Stimulated activated naive B cell treated with anti-CD40 and anti-IgM and Interleukin-4, amounts not matched to agents 10 μg/mL and 1 μg/mL and 100 μg/mL, for 72 hours (primary cell): ENCODE data around the gene TMEM45B.
"Not testable (repeated sequence)": the region's sequence is repeated elsewhere in the genome, so short reads cannot be mapped to it uniquely, and the experiment has no call there.

Source experiments
- ATAC-seq, 2 donors: fragments of 150-1000 bp; cut with Tn5 transposase; replicated peaks; 2 replicates each; pipeline ENCODE4 v1.10.0; 2021; ENCODE audit warnings: moderate library complexity in 1 of 2
- DNase-seq: peaks from one replicate; pipeline ENCODE4 v3.0.0; 2021
- H3K27ac Mint-ChIP-seq: one replicate; pipeline ENCODE4 v1.8.0; 2022; ENCODE audit warnings: mild to moderate bottlenecking, mixed read lengths
- H3K27me3 Mint-ChIP-seq, 2 donors: one replicate each; pipeline ENCODE4 v1.8.0; 2022; ENCODE audit warnings: mixed read lengths in 2 of 2
- H3K36me3 Mint-ChIP-seq, 2 donors: one replicate each; pipeline ENCODE4 v1.8.0; 2022; ENCODE audit warnings: mixed read lengths in 2 of 2, mild to moderate bottlenecking in 1 of 2
- H3K4me1 Mint-ChIP-seq, 2 donors: one replicate each; pipeline ENCODE4 v1.8.0; 2022; ENCODE audit warnings: mixed read lengths in 2 of 2, mild to moderate bottlenecking in 1 of 2
- H3K4me3 Mint-ChIP-seq, 2 donors: one replicate each; pipeline ENCODE4 v1.8.0; 2022; ENCODE audit warnings: mild to moderate bottlenecking in 2 of 2, mixed read lengths in 2 of 2, moderate library complexity in 1 of 2
- H3K9me3 Mint-ChIP-seq, 2 donors: one replicate each; pipeline ENCODE4 v1.8.0; 2022; ENCODE audit warnings: mixed read lengths in 2 of 2, mild to moderate bottlenecking in 1 of 2

Gene TMEM45B

DNA sequence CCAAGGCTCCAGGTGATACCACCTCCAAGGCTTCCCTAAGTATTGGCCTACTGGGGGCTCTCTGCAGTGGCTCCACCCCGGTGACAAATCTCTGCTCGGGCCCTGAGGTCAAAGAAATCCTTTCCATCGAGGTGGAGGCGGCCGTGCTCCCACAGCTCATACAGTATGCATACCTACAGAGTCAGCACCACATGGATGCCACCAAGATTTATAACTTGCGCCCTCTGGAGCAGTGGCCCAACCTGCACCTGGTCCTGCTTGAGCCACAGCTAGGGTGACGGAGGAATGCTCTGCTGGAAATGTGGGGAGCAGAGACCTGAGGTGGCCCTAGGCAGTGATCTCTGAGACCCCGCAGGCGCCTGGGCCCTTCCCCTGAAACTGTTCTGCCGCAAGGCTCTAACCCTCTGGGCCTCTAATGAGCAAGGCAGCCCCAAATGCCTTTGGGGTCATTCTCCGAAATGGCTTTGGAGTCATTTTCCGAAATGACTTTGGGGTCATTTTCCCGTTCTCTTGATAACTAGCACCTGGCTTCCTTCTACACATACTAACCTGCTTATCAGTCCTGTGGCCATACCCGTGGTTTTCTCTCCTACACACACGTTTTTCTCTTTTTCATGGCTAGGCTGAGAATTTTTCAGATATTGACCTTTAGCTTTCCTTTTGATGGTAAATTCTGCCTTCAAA lies 33.9 kb downstream of the TMEM45B start:
- H3K9me3 Mint-ChIP-seq, result no peaks in the 10 kb centered on the region
- no peaks in the 10 kb centered on the region for H3K27me3 Mint-ChIP-seq
- peaks cover 0 to 5% of the 10 kb centered on the region in 2 donors for H3K4me1 Mint-ChIP-seq
- H3K4me3 Mint-ChIP-seq, result no peak overlapping the region
- DNase-seq (no peak), ATAC-seq (no peak)
- H3K27ac Mint-ChIP-seq, result no peak overlapping the region
- H3K36me3 Mint-ChIP-seq, result no peaks in the 10 kb centered on the region

DNA sequence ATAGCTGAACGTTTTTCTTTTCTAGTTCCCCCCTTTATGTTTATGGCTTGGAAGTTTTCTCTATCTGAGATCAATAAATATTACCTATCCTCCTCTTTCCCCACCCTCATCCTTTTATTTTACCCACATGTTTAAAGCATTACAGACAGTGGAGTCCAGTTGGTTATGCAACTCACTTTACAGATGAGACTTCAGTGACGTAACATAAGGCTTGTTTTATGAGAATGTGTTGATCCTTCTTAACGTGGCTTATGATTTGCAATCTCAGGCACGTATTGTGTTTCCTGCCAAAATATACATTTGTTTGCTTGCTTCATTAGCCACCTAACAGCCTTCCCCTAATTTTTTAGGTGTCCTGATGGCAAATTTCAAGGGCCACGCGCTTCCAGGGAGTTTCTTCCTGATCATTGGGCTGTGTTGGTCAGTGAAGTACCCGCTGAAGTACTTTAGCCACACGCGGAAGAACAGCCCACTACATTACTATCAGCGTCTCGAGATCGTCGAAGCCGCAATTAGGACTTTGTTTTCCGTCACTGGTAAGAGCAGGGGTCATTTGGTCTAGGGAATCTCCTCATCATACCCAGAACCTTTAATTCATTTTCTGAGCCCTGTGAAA lies 36.6 kb downstream of the TMEM45B start:
- Mint-ChIP-seq H3K27me3 (no peaks in the 10 kb centered on the region), H3K36me3 (peaks cover 0 to 6% of the 10 kb centered on the region in 2 donors), H3K4me3 (no peak overlapping the region), H3K27ac (no peak overlapping the region), H3K4me1 (no peaks in the 10 kb centered on the region), H3K9me3 (no peaks in the 10 kb centered on the region)
- ATAC-seq (no peak), DNase-seq (no peak)

DNA sequence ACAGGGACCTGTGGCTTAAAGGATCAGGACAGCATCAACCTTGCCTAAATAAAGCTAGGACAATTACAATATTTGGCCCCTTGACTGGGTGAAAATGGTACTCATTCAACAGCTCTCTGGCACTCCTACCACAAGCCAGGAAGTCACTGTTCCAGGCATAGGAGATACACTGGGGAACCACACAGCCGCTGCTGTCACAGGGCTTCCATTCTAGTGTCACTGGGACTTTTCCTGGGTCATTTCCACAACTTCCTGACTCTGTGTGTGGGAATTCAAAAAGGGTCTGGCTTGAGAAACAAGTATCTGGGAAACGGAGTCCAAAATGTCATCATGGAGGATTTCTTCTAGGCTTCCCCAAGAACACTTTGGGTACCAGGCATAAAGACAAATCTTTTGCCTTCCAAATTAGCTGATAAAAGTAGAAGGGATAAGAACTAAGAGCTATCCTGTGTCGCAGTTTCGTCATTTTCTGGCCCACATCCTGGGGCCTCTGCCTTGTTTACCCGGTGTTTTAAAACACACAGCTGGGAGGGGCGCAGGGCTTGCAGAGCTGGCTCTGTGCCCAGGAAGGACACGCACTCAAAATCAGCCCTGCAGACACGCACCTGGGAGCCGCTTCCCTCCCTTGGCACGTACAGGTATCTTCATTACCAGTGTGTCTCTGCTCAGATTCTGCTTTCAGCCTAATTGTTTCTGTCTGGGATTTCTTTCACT lies 38.0 kb downstream of the TMEM45B start:
- no peak overlapping the region for H3K4me3 Mint-ChIP-seq
- DNase-seq, result no peak

DNA sequence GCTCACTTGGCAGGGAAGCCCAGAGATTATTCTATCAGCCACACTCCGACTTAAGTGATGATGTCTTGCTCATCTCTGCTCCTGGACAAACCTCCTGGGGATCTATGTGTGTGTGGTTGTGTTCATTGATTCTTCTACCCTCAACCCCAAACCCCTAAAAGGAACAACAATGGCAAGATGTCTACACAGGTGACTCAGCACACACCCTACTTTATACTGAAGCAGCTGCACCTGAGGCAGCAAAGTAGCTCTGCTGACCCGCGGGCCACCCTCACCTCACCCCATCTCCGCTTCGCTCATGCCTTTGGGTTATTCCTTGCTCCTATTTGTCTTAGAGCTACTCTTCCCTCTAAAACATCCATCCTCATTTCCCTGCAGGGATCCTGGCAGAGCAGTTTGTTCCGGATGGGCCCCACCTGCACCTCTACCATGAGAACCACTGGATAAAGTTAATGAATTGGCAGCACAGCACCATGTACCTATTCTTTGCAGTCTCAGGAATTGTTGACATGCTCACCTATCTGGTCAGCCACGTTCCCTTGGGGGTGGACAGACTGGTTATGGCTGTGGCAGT lies 38.7 kb downstream of the TMEM45B start:
- H3K4me1 Mint-ChIP-seq, result no peaks in the 10 kb centered on the region
- H3K36me3 Mint-ChIP-seq, result peaks cover 0 to 10% of the 10 kb centered on the region in 2 donors
- no peak overlapping the region for H3K4me3 Mint-ChIP-seq
- no peak for ATAC-seq
- H3K27ac Mint-ChIP-seq, result no peak overlapping the region
- no peak for DNase-seq
- H3K27me3 Mint-ChIP-seq, result no peaks in the 10 kb centered on the region
- no peaks in the 10 kb centered on the region for H3K9me3 Mint-ChIP-seq

More for the DNA sequence above, 38.0 kb downstream of the TMEM45B start:
- no peak for ATAC-seq
- Mint-ChIP-seq H3K4me1 (no peaks in the 10 kb centered on the region), H3K27ac (no peak overlapping the region), H3K9me3 (no peaks in the 10 kb centered on the region), H3K36me3 (peaks cover 0 to 8% of the 10 kb centered on the region in 2 donors), H3K27me3 (no peaks in the 10 kb centered on the region)

DNA sequence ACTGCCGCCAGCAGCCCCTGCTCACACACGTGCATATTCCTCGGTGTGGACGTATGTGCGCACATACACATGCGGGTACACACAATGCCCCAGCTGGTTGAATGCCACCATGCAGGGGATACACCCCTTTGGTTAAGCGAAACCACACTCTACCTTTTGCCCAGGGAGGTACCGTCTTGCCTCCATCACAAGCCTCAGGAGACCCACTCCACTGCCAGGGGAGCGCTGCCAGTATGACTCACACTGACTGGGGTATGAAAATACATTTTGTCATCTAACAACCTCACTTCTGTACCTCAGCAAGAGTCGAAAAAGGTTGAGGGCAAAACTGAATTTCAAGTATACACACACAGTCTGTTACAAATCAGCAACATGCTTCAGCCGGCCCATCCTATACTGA lies 39.4 kb downstream of the TMEM45B start:
- Mint-ChIP-seq H3K27me3 (no peaks in the 10 kb centered on the region), H3K9me3 (no peaks in the 10 kb centered on the region), H3K27ac (no peak overlapping the region), H3K4me1 (no peaks in the 10 kb centered on the region), H3K36me3 (peaks cover 5 to 17% of the 10 kb centered on the region in 2 donors), H3K4me3 (no peak overlapping the region)
- ATAC-seq (no peak), DNase-seq (no peak)

DNA sequence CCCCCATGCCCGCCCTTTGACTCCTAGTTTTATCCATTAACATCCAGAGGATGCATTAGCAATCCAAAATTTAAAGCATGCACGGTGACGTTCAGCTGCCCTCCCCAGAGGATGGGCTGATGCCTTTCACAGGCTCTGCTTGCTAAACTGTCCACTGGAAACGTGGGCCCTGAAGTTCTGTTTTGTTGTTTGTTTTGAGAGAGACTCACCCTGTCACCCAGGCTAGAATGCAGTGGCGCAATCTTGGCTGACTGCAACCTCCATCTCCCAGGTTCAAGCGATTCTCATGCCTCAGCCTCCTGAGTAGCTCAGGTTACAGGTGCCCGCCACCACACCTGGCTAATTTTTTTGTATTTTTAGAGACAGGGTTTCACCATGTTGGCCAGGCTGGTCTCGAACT lies 40.4 kb downstream of the TMEM45B start:
- DNase-seq (no peak), ATAC-seq (no peak)
- H3K27me3 Mint-ChIP-seq, result no peaks in the 10 kb centered on the region
- H3K4me1 Mint-ChIP-seq, result no peaks in the 10 kb centered on the region
- H3K36me3 Mint-ChIP-seq, result peaks cover 8 to 22% of the 10 kb centered on the region in 2 donors
- no peak overlapping the region for H3K27ac Mint-ChIP-seq
- no peak overlapping the region for H3K4me3 Mint-ChIP-seq
- no peaks in the 10 kb centered on the region for H3K9me3 Mint-ChIP-seq

DNA sequence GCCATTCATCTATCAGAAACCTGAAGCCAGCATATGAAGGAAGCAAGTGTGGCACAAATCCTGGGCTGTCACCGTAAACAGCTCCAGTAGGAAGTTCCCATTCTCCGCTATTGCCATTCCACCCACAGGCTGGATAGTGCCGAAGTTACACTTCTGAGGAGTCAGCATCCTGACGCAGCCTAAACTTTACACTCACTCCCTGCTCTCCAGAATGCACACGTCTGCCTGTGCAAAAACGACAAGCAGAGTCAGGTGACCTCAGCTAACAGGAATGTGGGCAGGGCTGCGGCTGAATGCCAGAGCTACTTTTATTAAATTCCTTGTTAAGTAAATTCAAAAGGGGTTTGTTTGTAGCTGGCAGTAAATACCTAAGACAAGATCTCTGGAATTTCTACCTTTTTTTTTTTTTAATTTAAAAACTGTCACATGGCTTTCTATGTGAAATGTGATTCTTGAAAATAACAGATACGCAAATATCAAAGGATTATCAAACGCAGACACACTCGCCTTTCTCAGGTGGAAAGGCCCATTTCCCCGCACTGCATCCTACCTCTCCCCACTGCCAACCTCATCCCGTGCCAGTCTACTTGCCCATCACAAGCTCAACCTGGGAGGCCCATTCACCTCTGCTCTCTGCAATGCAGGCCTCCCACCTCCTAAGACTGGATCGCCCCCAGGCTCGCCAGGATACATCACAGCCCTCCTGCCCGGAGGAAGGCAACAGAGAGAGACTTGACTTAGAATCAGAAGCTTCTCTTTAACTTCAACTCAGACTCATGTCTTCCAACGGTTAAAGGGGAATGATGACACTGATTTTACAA lies 46.3 kb downstream of the TMEM45B start:
- Mint-ChIP-seq H3K27me3 (no peaks in the 10 kb centered on the region), H3K27ac (no peak overlapping the region), H3K4me3 (no peak overlapping the region), H3K4me1 (peaks cover 6 to 13% of the 10 kb centered on the region in 2 donors), H3K9me3 (no peaks in the 10 kb centered on the region), H3K36me3 (peaks cover 36 to 66% of the 10 kb centered on the region in 2 donors)
- no peak for DNase-seq
- ATAC-seq, result no peak

GRCh38 chr11:129864811-129865210 lies 49.2 kb downstream of the TMEM45B start:
- no peaks in the 10 kb centered on the region for H3K27me3 Mint-ChIP-seq
- peaks cover 42 to 66% of the 10 kb centered on the region in 2 donors for H3K36me3 Mint-ChIP-seq
- H3K4me1 Mint-ChIP-seq, result peaks cover 6 to 20% of the 10 kb centered on the region in 2 donors
- no peak overlapping the region for H3K27ac Mint-ChIP-seq
- no peaks in the 10 kb centered on the region for H3K9me3 Mint-ChIP-seq
- DNase-seq (no peak), ATAC-seq (no peak)
- no peak overlapping the region for H3K4me3 Mint-ChIP-seq

GRCh38 chr11:129865701-129866100 lies 50.1 kb downstream of the TMEM45B start:
- no peaks in the 10 kb centered on the region for H3K27me3 Mint-ChIP-seq
- H3K27ac Mint-ChIP-seq, result peak overlapping the region; percentile 49
- ATAC-seq (peak; percentile 74 to 81), DNase-seq (no peak)
- H3K4me3 Mint-ChIP-seq, result peak overlapping the region in 1 of 2 donors; percentile 34
- H3K4me1 Mint-ChIP-seq, result peaks cover 6 to 20% of the 10 kb centered on the region in 2 donors
- peaks cover 42 to 64% of the 10 kb centered on the region in 2 donors for H3K36me3 Mint-ChIP-seq
- H3K9me3 Mint-ChIP-seq, result no peaks in the 10 kb centered on the region

- ATAC-seq, result no peak
- Mint-ChIP-seq H3K36me3 (peaks cover 44 to 69% of the 10 kb centered on the region in 2 donors), H3K4me1 (peaks cover 6 to 20% of the 10 kb centered on the region in 2 donors), H3K9me3 (no peaks in the 10 kb centered on the region), H3K27me3 (no peaks in the 10 kb centered on the region), H3K4me3 (no peak overlapping the region), H3K27ac (no peak overlapping the region)
- no peak for DNase-seq
Measured at GRCh38 chr11:129866311-129866710, 50.7 kb downstream of the TMEM45B start.

- not testable (repeated sequence) for DNase-seq, ATAC-seq, H3K9me3 Mint-ChIP-seq, H3K27me3 Mint-ChIP-seq, H3K4me3 Mint-ChIP-seq, H3K27ac Mint-ChIP-seq
- peaks cover 48 to 61% of the 10 kb centered on the region in 2 donors for H3K36me3 Mint-ChIP-seq
- peaks cover 6 to 20% of the 10 kb centered on the region in 2 donors for H3K4me1 Mint-ChIP-seq
Measured at GRCh38 chr11:129868626-129869025, 53.0 kb downstream of the TMEM45B start.

- peaks cover 0 to 7% of the 10 kb centered on the region in 2 donors for H3K4me1 Mint-ChIP-seq
- peaks cover 51% of the 10 kb centered on the region in 2 donors for H3K36me3 Mint-ChIP-seq
- H3K27ac Mint-ChIP-seq, result no peak overlapping the region
Measured at GRCh38 chr11:129871914-129872313, 56.3 kb downstream of the TMEM45B start.

DNA sequence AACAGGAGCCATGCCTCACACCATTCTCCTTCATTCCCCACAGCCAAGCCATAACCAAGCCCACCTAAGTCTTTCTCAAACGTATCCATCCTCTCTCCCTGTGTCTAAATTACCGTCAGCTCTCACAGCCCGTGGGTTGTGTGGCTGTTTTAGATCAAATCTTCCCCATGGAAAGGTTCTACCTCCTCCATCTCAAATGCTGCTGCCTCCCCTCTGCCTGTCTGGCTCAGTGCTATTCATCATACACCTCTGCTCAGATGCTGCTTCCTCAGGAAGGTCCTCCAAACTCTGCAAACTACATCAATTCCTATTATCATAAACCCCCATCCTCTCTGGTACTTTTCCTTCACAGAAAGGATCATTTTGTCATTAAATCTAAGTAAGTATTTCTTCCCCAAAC lies 64.7 kb downstream of the TMEM45B start:
- DNase-seq (no peak), ATAC-seq (no peak)
- Mint-ChIP-seq H3K4me3 (no peak overlapping the region), H3K36me3 (peaks cover 68 to 75% of the 10 kb centered on the region in 2 donors), H3K27me3 (no peaks in the 10 kb centered on the region), H3K9me3 (no peaks in the 10 kb centered on the region), H3K4me1 (peaks cover 0 to 2% of the 10 kb centered on the region in 2 donors), H3K27ac (no peak overlapping the region)

More at GRCh38 chr11:129871914-129872313, 56.3 kb downstream of the TMEM45B start:
- DNase-seq (no peak), ATAC-seq (no peak)
- no peak overlapping the region for H3K4me3 Mint-ChIP-seq
- H3K9me3 Mint-ChIP-seq, result no peaks in the 10 kb centered on the region
- no peaks in the 10 kb centered on the region for H3K27me3 Mint-ChIP-seq
